NCI-H446 treated with DMSO at 0.1 percent for 48 hours (cell line): ENCODE measurements around the gene CD2BP2.
"Not testable (repeated sequence)": the region's sequence is repeated elsewhere in the genome, so short reads cannot be mapped to it uniquely, and the experiment has no call there.

Source experiments
- DNase-seq: peaks from one replicate; lab custom pipeline; 2025; lab: John Stamatoyannopoulos, UW

The CD2BP2 gene

GRCh38 chr16:30341971-30342370 lies 13.1 kb downstream of the CD2BP2 start:
- DNase-seq = not testable (repeated sequence)

- no peak for DNase-seq
Observed at GRCh38 chr16:30340621-30341020, 14.5 kb downstream of the CD2BP2 start.

GRCh38 chr16:30338715-30339114 lies 16.4 kb downstream of the CD2BP2 start:
- DNase-seq = not testable (repeated sequence)

GRCh38 chr16:30337964-30338357 lies 17.1 kb downstream of the CD2BP2 start:
- DNase-seq = not testable (repeated sequence)

- no peak for DNase-seq
Observed at GRCh38 chr16:30335598-30336474, 19.3 kb downstream of the CD2BP2 start.

DNA sequence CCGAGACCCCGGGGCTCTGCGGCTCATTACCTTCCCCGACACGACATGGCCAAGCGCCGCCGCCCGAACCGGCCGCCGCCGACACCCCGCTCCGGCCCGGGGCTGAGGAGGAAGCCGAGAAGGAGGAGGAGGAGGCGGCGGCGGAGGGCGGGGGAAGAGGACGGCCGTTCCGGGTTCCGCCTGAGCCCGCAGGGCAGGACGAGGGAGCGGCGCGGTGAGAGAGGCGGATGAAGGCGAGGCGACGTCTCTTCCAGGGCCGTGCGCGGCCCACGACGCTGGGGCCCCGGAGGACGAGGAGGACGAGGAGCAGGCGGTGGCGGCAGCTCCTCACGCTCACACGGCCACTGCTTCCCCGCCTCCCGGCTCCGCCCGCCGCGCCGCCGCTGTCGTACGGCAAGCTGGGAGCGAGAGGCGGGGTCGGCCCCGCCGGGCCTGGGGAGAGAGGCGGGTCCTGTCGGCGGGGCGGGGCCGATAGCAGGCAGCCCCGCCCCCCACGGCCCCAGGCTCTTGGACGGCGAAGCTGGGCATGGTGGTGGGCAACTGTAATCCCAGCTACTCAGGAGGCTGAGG lies 20.0 kb downstream of the CD2BP2 start:
- peak; percentile 36 for DNase-seq

DNA sequence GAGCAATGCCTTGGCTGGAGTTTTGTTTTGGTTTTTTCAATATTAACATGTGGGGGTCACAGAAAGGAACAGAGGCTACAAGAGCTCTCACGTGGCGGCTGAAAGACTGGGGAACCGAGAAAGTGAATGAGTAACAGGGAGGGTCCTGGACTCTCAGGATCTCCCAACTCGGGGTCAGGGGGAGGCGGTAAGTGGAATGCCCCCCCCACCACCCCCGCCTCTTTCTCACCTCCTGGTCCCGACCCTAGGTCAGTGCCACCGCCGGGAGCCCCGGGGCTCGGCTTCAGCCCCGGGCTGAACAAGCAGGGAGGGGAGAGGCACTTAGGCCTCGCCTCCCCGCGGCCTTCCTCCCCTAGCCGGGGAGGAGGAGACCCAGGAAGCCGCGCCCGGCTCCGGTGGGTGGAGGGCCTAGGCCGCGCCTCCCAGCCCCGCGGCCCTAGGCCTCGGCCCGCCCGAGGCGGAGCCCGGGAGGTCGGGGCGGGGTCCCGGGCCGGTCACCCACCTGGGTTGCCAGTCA lies 20.6 kb downstream of the CD2BP2 start:
- DNase-seq = peak; percentile 38

GRCh38 chr16:30324220-30324619 lies 30.9 kb downstream of the CD2BP2 start:
- not testable (repeated sequence) for DNase-seq

GRCh38 chr16:30318647-30319046 lies 36.5 kb downstream of the CD2BP2 start:
- DNase-seq = not testable (repeated sequence)

GRCh38 chr16:30310937-30311336 lies 44.2 kb downstream of the CD2BP2 start:
- not testable (repeated sequence) for DNase-seq

DNA sequence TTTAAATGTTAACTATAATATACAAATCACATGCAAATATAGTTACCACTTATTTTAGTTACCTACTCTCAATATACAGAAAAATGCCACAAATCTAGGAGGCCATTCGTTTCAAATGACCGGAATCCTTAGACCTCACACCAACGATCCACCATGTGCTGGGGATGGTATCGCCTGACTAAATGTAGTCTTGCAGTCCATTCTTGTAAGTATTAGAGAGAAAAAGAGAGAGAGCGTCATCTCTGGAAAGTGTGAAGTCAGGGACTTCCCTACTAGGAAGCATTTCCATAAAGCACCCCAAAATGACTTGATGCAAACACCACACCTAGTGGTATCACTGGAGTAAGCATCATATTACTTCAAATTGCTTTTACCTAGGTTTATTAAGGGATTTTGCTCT lies 45.9 kb downstream of the CD2BP2 start:
- DNase-seq = not testable (repeated sequence)
